Fibroblast of skin of left quadriceps (primary cell): Measurements from ENCODE around the gene AGBL1.

Experiments used
- DNase-seq, 2 experiments: peaks; one replicate each; pipeline ENCODE4 v3.0.0-alpha.2; 2013; ENCODE audit warnings: low read depth in 2 of 2

Gene AGBL1

GRCh38 chr15:86810329-86810728 is 730.7 kb downstream of the AGBL1 start:
- no peak for DNase-seq

GRCh38 chr15:86813892-86814291 is 734.2 kb downstream of the AGBL1 start:
- no peak for DNase-seq

GRCh38 chr15:86829245-86829644 is 749.6 kb downstream of the AGBL1 start:
- DNase-seq = no peak

- DNase-seq = no peak
Measured at GRCh38 chr15:86830304-86830703, 750.6 kb downstream of the AGBL1 start.

- DNase-seq = no peak
Measured at GRCh38 chr15:86833595-86833994, 753.9 kb downstream of the AGBL1 start.

- DNase-seq = no peak
Measured at GRCh38 chr15:86834115-86834863, 754.6 kb downstream of the AGBL1 start.

GRCh38 chr15:86837294-86838061 is 757.8 kb downstream of the AGBL1 start:
- no peak for DNase-seq

- DNase-seq = no peak
Measured at GRCh38 chr15:86839502-86839901, 759.8 kb downstream of the AGBL1 start.

- no peak for DNase-seq
Measured at GRCh38 chr15:86840996-86841395, 761.3 kb downstream of the AGBL1 start.

- DNase-seq = no peak
Measured at GRCh38 chr15:86842199-86842598, 762.5 kb downstream of the AGBL1 start.

- DNase-seq = no peak
Measured at GRCh38 chr15:86846036-86846435, 766.4 kb downstream of the AGBL1 start.

GRCh38 chr15:86849136-86849535 is 769.5 kb downstream of the AGBL1 start:
- no peak for DNase-seq

GRCh38 chr15:86849558-86850285 is 770.1 kb downstream of the AGBL1 start:
- no peak for DNase-seq

- no peak for DNase-seq
Measured at GRCh38 chr15:86850939-86851338, 771.3 kb downstream of the AGBL1 start.

GRCh38 chr15:86852741-86853140 is 773.1 kb downstream of the AGBL1 start:
- DNase-seq = no peak

GRCh38 chr15:86854176-86854575 is 774.5 kb downstream of the AGBL1 start:
- no peak for DNase-seq

GRCh38 chr15:86855307-86856291 is 775.9 kb downstream of the AGBL1 start:
- no peak for DNase-seq

GRCh38 chr15:86857701-86858100 is 778.0 kb downstream of the AGBL1 start:
- DNase-seq = no peak

- peak; percentile 59 to 60 for DNase-seq
Measured at GRCh38 chr15:86863226-86863915, 783.7 kb downstream of the AGBL1 start.

GRCh38 chr15:86865920-86866319 is 786.2 kb downstream of the AGBL1 start:
- no peak for DNase-seq

- DNase-seq = no peak
Measured at GRCh38 chr15:86870846-86871245, 791.2 kb downstream of the AGBL1 start.
